ENCODE measurements around the gene PTDSS2. TPM values are rescaled to one million over a fixed set of nuclear protein-coding genes. Genes with fewer than 3 reads are reported as not detected.

The PTDSS2 gene
- total and polyA plus RNA-seq, 11 donors = 20.3 to 43.0 (median 25.7) TPM

DNA sequence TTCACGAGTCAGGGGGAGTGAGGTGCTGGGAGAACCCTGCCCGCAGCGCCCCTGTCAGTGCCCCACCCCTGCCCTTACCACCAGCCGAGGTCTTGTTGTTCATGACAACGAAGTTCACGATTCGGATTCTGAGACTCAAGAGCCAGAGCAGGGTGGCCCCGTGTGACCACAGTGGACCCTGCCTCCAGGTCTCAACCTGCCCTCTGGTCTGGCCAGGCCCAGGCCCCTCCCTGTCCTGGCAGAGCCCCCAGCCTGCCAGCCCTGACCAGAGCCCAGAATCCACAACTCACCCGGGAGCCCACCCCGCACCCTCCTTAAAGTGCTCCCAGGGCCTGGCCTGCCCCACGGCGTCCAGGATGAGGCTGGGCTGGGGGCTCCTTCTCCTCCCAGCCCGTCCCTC, 18.2 kb upstream of the PTDSS2 start:
- DNase-seq (peak in 2 of 5 donors; percentile 8 to 15), ATAC-seq (no peak)

DNA sequence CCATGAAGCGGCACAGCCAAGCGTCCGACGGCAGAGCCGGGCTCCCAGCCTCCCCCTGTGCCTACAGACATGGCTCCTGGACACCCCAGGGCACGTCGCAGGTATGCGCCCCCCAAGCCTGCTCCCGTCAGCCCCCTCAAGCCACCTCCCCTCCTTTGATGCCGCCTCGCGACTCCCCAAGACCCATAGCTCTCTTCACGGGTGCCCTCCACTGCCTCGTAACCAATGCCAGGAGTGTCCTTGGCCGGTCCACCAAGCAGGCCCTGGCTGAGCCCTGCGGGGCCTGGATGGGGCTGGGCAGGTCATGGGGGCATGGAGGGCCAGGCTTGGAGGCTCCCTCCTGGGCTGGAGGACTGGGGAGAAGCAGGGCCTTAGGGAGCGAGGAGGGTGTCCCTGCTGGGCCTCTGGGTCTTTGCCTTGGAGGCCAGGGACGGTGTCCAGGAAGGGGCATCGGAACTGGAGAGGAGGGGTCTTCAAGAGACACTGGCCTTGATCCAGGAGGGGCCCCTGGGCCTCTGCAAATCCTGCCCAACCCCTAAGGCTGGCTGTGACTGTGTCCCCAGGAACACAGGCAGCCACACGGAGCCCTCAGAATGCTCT, 17.5 kb upstream of the PTDSS2 start:
- Histone ChIP-seq H3K9me3 (no peaks in the 10 kb centered on the region), H3K27me3 (peaks cover 0 to 16% (median 0%) of the 10 kb centered on the region in 9 donors), H3K27ac (no peak overlapping the region), H3K4me3 (no peak overlapping the region), H3K36me3 (no peaks in the 10 kb centered on the region), H3K4me1 (no peaks in the 10 kb centered on the region)
- TF ChIP-seq POLR2A (IDR thresholded peaks at IDR 0.05) (no peak), CTCF (IDR thresholded peaks at IDR 0.05) (no peak)
- 88 to 94% (median 89%) methylated on average over 16 to 20 of the region's 20 CpGs for WGBS, 4 donors
- no peak for ATAC-seq
- peak in 1 of 5 donors; percentile 6 for DNase-seq
- intact Hi-C loops (cut with DNase I) = loop anchor here in 1 of 10 donors (10.0 kb wide), 1 partner anchor 68 kb away; the partner anchor contains the start of gene B4GALNT4

More for the DNA sequence above, 18.2 kb upstream of the PTDSS2 start:
- Histone ChIP-seq H3K4me3 (no peak overlapping the region), H3K9me3 (no peaks in the 10 kb centered on the region), H3K36me3 (no peaks in the 10 kb centered on the region), H3K27me3 (peaks cover 0 to 10% (median 0%) of the 10 kb centered on the region in 9 donors), H3K4me1 (no peaks in the 10 kb centered on the region), H3K27ac (no peak overlapping the region)
- intact Hi-C loops (cut with DNase I) = loop anchor here in 1 of 10 donors (10.0 kb wide), 1 partner anchor 67 kb away; the partner anchor contains the start of gene B4GALNT4
- 80 to 95% (median 87%) methylated on average over 10 to 13 of the region's 13 CpGs for WGBS, 4 donors
- TF ChIP-seq POLR2A (IDR thresholded peaks at IDR 0.05) (no peak), CTCF (IDR thresholded peaks at IDR 0.05) (no peak)

- H3K4me3 ChIP-seq = no peak overlapping the region
- H3K4me1 ChIP-seq = no peaks in the 10 kb centered on the region
- intact Hi-C loops (cut with DNase I) = loop anchor here in 1 of 10 donors (10.0 kb wide), 1 partner anchor 68 kb away; the partner anchor contains the start of gene B4GALNT4
- ATAC-seq = no peak
- 89 to 97% (median 91%) methylated on average over 8 to 17 of the region's 17 CpGs for WGBS, 4 donors
- H3K27me3 ChIP-seq = peaks cover 0 to 21% (median 0%) of the 10 kb centered on the region in 9 donors
- H3K36me3 ChIP-seq = no peaks in the 10 kb centered on the region
- H3K9me3 ChIP-seq = no peaks in the 10 kb centered on the region
- no peak overlapping the region for H3K27ac ChIP-seq
- no peak for TF ChIP-seq POLR2A (IDR thresholded peaks at IDR 0.05)
- TF ChIP-seq CTCF (IDR thresholded peaks at IDR 0.05) = no peak
- peak in 2 of 5 donors; percentile 14 to 20 for DNase-seq
Measured at GRCh38 chr11:433111-433510, 17.0 kb upstream of the PTDSS2 start.

- H3K4me1 ChIP-seq = no peaks in the 10 kb centered on the region
- DNase-seq = peak in 2 of 5 donors; percentile 8 to 17
- intact Hi-C loops (cut with DNase I) = loop anchor here in 1 of 10 donors (10.0 kb wide), 1 partner anchor 69 kb away; the partner anchor contains the start of gene B4GALNT4
- no peak for ATAC-seq
- TF ChIP-seq CTCF (IDR thresholded peaks at IDR 0.05) (no peak), POLR2A (IDR thresholded peaks at IDR 0.05) (no peak)
- H3K4me3 ChIP-seq = no peak overlapping the region
- no peaks in the 10 kb centered on the region for H3K36me3 ChIP-seq
- H3K27me3 ChIP-seq = peaks cover 0 to 22% (median 0%) of the 10 kb centered on the region in 9 donors
- H3K27ac ChIP-seq = no peak overlapping the region
- H3K9me3 ChIP-seq = no peaks in the 10 kb centered on the region
- whole genome bisulfite sequencing, 4 donors = 75 to 84% (median 81%) methylated on average over 16 to 20 of the region's 20 CpGs
Measured at GRCh38 chr11:433641-434040, 16.4 kb upstream of the PTDSS2 start.

All from heart left ventricle (tissue), 16 donors.